PC-9 (cell line): ENCODE measurements around the gene RYR2.

Experiments used
- EZH2 ChIP-seq: fragments of 200-600 bp; sonication (generic); IDR thresholded peaks from 2 replicates; pipeline ENCODE4 v1.8.0; 2017; ENCODE audit warnings: antibody characterized with exemption, low read depth
- TF ChIP-seq, protein P1 (sequence below): fragments of 200-600 bp; sonication (generic); conservative IDR thresholded peaks from 2 replicates; pipeline ENCODE4 v1.6.1; 2017; ENCODE audit warnings: mixed run types, antibody characterized with exemption, mild to moderate bottlenecking, moderate library complexity

DNA sequence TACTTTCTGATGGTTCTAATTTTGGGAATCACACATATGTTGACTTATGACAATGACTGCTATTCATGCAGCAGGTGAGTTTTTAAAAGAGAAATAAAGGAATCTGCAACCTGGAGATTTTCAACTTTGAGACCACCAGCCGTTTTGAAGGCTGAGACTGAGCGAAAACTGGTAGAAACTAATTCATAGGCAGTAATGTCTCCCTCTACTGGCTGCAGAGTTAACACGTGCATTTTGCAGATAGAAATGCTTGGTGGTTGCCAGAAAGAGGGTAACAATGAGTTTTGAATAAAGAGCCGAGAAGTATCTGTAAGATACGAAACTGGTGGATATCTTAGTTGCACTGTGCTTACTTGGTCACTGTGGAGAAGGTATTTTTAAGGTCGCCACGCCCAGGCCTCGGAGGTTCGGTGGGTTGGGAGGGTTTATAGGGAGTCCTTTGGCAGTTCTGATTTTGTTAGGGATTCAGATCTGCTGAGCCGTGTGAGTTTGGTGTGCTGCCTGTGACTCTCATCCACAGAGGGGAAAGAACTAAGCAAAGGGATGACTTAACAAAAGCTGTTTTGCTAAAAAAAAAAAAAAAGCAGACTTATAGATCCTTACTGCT lies 83.0 kb downstream of the RYR2 start:
- TF ChIP-seq, protein P1, sequence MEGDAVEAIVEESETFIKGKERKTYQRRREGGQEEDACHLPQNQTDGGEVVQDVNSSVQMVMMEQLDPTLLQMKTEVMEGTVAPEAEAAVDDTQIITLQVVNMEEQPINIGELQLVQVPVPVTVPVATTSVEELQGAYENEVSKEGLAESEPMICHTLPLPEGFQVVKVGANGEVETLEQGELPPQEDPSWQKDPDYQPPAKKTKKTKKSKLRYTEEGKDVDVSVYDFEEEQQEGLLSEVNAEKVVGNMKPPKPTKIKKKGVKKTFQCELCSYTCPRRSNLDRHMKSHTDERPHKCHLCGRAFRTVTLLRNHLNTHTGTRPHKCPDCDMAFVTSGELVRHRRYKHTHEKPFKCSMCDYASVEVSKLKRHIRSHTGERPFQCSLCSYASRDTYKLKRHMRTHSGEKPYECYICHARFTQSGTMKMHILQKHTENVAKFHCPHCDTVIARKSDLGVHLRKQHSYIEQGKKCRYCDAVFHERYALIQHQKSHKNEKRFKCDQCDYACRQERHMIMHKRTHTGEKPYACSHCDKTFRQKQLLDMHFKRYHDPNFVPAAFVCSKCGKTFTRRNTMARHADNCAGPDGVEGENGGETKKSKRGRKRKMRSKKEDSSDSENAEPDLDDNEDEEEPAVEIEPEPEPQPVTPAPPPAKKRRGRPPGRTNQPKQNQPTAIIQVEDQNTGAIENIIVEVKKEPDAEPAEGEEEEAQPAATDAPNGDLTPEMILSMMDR: peak; percentile 61
- no peak for TF ChIP-seq EZH2
